GM12874 (cell line): Measurements from ENCODE around the gene CFAP58.

ENCODE experiments used
- CTCF ChIP-seq: IDR thresholded peaks from 2 replicates; pipeline ENCODE4 v1.5.1; 2011; ENCODE audit warnings: low read depth, mild to moderate bottlenecking, control low read depth, low read length, moderate library complexity; ENCODE audit not compliant: insufficient read depth

Gene CFAP58

GRCh38 chr10:104323760-104324201 lies 29.9 kb upstream of the CFAP58 start:
- no peak for TF ChIP-seq CTCF

GRCh38 chr10:104324221-104324686 lies 29.4 kb upstream of the CFAP58 start:
- TF ChIP-seq CTCF: no peak

- no peak for TF ChIP-seq CTCF
These were observed 28.7 kb upstream of the CFAP58 start for GRCh38 chr10:104324931-104325330.

GRCh38 chr10:104325436-104326435 lies 27.9 kb upstream of the CFAP58 start:
- no peak for TF ChIP-seq CTCF

GRCh38 chr10:104326991-104327610 lies 26.5 kb upstream of the CFAP58 start:
- TF ChIP-seq CTCF: no peak

- TF ChIP-seq CTCF: no peak
These were observed 25.6 kb upstream of the CFAP58 start for GRCh38 chr10:104327745-104328645.

- TF ChIP-seq CTCF: no peak
These were observed 25.1 kb upstream of the CFAP58 start for GRCh38 chr10:104328646-104328895.
